Middle frontal gyrus (tissue), 1 donor: ENCODE measurements around the gene CCDC27.

Experiments used
- DNase-seq: peaks from one replicate; pipeline ENCODE4 v3.0.0-alpha.2; 2015; ENCODE audit warnings: low spot score; ENCODE audit errors: extremely low spot score

CCDC27 gene

GRCh38 chr1:3774276-3774945 lies 22.2 kb downstream of the CCDC27 start:
- DNase-seq: no peak

DNA sequence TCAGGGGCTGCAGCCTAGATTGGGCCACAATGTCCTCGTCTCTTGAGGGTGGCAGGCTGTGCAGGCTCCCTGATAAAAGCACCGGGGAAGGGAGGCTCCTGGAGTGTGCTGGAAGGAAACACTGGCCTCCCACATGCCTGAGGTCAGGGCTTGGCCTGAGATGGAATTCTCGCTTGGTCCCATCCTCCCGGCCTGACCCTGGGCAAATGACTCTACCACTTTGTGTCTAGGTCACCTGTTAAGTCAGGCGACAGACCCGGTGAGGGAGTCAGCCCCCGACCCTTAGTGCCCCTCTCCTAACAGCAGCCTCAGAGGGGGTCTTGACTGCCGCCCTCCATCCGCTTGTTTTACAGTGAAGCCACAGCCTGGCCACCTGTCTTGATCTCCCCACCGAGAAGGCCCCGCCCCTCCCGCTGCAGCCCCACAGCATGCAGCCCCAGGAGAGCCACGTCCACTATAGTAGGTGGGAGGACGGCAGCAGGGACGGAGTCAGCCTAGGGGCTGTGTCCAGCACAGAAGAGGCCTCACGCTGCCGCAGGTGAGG lies 22.8 kb downstream of the CCDC27 start:
- DNase-seq: no peak

DNA sequence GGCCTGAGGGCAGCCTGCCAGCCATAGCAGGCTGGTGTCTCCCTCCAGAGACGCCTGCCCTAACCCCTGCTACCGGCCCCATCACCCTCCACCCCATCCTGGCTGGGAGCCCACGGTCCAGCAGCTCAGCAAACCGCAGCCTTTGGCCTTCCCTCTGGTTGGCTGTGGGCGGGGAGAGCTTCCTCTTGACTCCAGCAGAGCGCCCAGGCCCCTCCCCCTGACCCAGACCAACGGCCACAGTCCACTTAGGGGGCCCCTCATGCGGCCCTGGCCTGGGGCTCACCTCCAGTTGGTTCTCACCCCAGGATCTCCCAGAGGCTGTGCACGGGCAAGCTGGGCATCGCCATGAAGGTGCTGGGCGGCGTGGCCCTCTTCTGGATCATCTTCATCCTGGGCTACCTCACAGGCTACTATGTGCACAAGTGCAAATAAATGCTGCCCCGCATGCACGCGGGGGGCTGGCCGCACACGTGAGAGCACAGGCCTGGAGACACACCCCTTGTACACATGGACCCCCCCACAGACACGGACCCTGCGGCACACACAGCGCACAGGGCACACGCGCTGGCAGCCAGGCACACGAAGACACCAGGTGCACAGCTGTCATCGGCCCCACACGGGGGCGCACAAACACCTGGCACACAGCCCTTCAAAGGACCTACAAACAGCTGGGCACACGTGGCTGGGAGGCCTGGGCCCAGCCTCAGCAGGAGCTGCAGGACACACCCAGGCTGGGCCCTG lies 23.4 kb downstream of the CCDC27 start:
- DNase-seq: no peak

DNA sequence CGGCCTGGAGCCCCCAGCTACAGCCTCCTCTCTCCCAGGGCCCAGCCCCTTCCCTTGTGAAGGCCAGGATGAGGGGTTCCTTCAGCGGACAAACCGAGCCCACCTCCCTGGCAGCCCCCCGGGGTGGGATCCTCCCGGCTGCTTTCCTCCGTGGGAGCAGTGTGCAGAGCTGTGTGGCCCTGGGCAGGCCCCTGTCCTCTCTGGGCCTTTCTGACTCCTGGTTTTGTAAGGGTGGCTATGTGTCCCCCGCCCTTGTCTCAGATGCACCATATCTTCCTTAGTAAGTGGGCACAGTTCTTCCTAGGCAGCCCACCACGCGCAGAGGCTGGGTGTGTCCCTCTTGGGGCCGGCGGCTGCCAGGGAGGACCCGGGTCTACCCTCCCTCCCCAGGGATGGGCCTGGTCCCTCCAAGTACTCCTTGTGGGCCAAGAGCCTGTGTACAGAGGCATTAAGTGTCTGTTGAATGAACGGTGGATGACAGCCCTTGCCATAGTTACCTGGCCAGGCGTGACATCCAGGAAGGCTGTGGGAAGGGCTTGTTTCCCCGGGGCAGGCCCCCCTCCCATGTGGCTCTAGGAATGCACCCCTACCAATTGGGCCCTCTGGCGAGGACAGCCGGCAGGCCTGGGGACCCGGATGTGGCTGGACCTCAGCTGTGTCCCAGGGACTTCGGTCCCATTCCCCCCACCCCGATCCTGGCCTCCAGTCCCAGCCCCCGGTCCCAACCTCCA lies 24.1 kb downstream of the CCDC27 start:
- no peak for DNase-seq

- DNase-seq: no peak
These were observed 24.9 kb downstream of the CCDC27 start for GRCh38 chr1:3777078-3777547.

DNA sequence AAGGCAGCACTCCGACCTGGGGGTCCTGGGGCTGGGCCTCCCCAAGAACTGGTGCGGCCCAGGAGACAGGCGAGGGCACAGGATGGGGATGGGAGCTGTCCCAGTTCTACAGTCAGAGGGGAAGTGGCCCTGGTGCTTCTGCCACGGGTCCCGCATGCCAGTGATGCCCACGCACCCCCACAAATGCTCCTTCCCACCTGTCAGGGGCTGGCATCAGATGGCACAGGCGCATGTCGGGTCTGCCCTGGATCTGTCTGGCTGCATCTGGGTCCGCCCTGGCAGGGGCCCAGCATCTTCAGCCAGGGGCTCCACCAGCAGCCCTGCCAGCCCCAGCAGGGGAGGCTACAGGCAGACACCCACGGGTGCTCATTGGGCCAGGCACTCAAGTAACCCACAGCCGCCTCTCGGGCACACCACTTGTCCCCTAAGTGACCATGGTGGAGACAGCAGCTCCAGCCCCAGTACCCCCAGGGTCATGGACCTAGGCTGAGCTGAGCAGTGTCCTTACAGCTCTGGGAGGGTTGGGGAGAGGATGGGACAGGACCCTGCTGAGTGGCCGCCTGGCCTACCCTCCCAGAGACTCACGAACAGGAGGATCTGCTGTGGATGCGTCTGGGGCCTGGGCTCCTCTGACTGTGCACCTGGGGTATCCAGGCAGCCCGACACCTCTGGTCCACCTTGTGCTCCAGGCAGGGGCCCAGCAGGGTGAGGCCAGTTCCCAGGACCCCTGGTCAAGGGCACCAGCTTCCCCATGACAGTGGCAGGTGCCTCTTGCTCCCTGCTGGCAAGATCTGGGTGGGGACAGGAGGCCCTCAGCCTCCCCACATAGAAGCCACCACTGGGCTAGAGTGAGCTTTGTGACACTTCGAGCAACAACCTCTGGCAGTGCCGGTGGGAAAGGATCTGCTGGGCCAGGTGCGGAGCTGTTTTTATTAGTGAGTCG lies 25.7 kb downstream of the CCDC27 start:
- no peak for DNase-seq

- no peak for DNase-seq
These were observed 26.5 kb downstream of the CCDC27 start for GRCh38 chr1:3778590-3779264.

GRCh38 chr1:3779265-3779911 lies 27.1 kb downstream of the CCDC27 start:
- DNase-seq: no peak

GRCh38 chr1:3779912-3780416 lies 27.7 kb downstream of the CCDC27 start:
- no peak for DNase-seq

DNA sequence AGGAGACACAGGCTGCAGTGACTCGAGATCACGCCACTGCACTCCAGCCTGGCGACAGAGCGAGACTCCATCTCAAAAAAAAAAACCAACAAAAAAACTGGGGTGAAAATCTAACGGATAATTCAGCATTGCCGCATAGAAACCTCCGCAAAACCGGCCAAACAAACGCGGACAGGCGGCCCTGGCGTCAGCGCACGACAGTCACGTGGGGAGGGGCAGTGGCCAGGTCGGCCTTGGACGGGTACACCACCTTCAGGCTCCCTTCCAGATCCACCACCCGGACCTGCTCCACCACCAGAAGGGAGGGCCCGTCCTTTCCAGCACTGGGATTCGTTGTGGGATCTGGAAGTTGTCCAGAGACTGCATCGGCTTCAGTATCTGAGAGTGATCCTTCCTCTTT lies 28.7 kb downstream of the CCDC27 start:
- no peak for DNase-seq

GRCh38 chr1:3783651-3784474 lies 31.6 kb downstream of the CCDC27 start:
- no peak for DNase-seq

GRCh38 chr1:3785045-3785444 lies 32.8 kb downstream of the CCDC27 start:
- no peak for DNase-seq

GRCh38 chr1:3785456-3786157 lies 33.4 kb downstream of the CCDC27 start:
- no peak for DNase-seq

DNA sequence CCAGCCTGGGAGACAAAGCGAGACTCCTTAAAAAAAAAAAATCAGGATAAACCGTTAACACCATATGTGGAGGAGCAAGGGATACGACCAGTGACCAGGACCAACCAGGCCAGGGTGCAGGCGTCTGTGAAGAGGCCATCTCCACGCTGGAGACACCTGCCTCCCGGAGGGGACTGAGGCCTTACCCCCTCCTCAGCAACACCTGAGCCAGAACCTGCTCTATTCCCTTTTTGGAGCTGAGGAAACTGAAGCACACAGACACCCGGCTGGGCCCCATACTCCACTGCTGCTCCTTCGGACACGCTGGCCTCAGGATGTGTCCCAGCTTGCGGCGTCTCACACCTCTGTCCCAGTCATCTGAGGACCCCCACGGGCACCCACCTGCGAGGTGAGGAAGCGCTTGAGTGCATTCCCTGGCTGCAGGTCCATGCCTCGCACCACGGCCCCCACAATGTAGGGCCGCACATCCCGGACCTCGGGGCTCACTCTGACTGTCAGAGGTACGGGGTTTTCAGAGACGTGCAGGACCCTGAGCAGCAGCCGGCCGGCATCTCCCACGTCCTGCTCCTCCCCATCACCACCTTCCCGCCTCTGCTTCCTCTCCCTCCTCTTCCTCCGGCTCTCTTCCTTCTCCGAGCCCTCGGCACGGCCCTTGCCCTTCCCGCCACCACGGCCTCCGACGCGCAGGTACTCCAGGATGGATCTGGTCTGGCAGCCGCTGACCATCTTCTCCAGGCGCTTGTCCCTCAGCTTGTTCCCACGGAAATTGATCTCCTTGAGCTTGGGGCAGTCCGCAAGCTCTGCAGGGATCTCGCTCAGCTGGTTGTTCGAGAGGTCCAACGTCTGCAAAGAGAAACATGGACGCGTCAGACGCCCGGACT lies 34.5 kb downstream of the CCDC27 start:
- no peak for DNase-seq

DNA sequence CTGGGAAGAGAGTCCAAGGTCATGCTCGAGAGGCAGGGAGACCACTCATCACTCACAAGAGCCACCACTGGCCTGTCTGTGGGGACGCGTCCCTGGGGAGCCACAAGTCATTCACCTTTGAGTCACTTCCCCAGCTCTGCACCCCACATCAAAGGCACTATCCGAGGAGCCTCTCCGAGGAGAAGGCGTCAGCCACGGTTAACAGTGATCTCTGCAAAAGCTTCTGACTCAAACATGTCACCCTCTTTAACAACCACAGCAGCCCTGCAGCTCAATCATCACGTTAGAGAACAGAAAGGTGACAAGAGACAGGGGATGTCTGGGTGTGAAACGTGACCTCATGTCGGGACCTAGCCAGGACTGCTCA lies 35.1 kb downstream of the CCDC27 start:
- no peak for DNase-seq

DNA sequence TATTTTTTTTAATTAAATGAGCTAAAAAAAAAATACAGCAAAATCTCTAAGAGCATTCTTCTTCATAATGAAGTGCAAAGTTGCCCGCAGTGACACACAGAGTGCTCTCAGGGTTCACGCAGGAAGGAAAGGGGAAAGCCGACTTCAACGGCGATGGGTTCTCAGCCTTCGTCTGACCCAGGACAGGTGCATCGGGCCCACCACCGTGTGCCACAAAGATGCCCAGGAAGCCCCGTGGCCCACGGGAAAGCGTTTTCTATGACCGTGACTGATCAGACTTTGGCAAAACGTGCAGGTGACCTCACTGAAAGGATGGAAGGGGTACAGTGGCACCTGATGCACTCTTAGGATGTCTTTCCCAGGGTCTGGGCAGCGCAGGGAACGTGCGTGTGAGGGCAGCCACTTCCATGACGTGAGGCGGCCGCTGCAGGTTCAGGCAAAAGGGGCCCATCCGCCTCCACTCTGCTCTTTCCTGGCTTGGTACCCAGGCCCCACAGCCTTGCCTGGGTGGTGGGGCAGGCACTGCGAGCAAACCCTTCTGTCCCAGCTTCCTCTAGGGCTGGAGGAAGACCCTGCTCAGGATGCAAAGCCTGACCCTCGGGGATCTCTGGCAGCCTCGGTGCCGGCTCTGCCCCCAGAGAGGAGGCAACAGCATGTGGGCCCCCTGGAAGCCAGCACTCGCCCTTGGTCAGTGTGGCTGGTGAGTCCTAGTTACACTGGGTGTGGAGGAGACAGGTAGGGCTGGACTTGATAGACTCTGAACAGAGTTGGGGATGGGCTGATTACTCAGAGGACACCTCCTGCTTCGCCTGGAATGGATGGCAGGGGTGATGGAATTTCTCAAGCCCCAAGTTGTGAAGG lies 35.7 kb downstream of the CCDC27 start:
- no peak for DNase-seq
